Activated naive CD4-positive, alpha-beta T cell treated with anti-CD3 and anti-CD28 coated beads, Interleukin-2, amount 10 ng/mL, durations not matched to agents 7 days and 5 days (primary cell): Measurements from ENCODE around the gene WEE2.
"Not testable (repeated sequence)": the region's sequence is repeated elsewhere in the genome, so short reads cannot be mapped to it uniquely, and the experiment has no call there.

Experiments used
- CTCF ChIA-PET: fragments of 350-600 bp; sonication (Branson Sonifier 250); formaldehyde crosslinking; loops from one replicate; lab custom pipeline; 2021; ENCODE audit warnings: antibody characterized with exemption; lab: Charles Lee
- DNase-seq: peaks from one replicate; pipeline ENCODE4 v3.0.0-alpha.2; 2020
- H3K27ac Mint-ChIP-seq: one replicate; pipeline ENCODE4 v1.8.0; 2021; ENCODE audit warnings: mild to moderate bottlenecking, moderate library complexity, mixed read lengths
- H3K27me3 Mint-ChIP-seq: one replicate; pipeline ENCODE4 v1.8.0; 2021; ENCODE audit warnings: mild to moderate bottlenecking, mixed read lengths
- H3K36me3 Mint-ChIP-seq: one replicate; pipeline ENCODE4 v1.8.0; 2021; ENCODE audit warnings: mixed read lengths
- H3K4me1 Mint-ChIP-seq: one replicate; pipeline ENCODE4 v1.8.0; 2021; ENCODE audit warnings: mixed read lengths
- H3K4me3 Mint-ChIP-seq: one replicate; pipeline ENCODE4 v1.8.0; 2021; ENCODE audit warnings: mild to moderate bottlenecking, moderate library complexity, mixed read lengths
- H3K9me3 Mint-ChIP-seq: one replicate; pipeline ENCODE4 v1.8.0; 2021; ENCODE audit warnings: mixed read lengths

Gene WEE2

DNA sequence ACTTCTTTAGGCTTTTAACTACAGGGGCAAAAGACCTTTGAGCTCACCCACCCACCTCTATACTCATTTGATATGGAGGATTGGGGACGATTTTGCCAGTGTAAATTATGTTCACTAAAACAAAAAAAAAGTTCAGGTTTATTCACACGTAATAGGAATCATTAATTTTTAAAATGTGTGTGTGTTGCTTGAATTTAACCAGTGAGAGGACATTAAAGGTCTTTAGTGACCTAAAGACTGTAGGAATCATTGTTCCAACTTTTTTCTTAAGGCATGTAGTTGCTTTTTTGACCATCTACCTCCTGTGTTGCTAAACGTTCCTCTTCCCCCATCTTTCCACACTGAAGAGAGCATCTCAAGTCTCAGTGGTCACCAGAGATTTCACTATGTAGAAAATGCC lies 31.1 kb downstream of the WEE2 start:
- DNase-seq: no peak
- H3K4me1 Mint-ChIP-seq: peaks cover 33% of the 10 kb centered on the region
- no peaks in the 10 kb centered on the region for H3K27me3 Mint-ChIP-seq
- H3K4me3 Mint-ChIP-seq: peak overlapping the region; percentile 94
- H3K9me3 Mint-ChIP-seq: no peaks in the 10 kb centered on the region
- peaks cover 43% of the 10 kb centered on the region for H3K36me3 Mint-ChIP-seq
- H3K27ac Mint-ChIP-seq: peak overlapping the region; percentile 96
- CTCF ChIA-PET: interaction anchor here (1.0 to 3.5 kb wide), 6 partner anchors 13 to 726 kb away, joined by 3 to 17 read pairs (median 8); partner anchors contain the start of gene DENND11

DNA sequence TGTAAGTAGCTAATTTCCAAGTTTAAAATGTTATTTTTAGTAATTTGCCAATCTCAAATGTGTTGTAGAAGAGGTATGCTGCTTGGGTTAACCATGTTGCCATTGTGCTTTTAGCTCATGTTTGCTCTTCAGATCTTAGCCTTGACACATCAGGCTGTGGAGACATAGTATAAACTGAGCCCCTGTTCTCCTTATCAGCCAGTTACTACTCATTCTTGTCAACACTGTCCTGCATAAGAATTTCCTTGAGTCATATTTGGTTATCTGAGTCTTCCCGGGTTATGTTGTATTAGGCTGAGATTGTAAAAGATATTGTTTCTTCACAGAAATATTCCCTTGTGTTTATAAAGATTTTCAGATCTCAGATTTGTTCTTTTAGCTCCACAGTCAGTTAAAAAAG lies 34.1 kb downstream of the WEE2 start:
- no peaks in the 10 kb centered on the region for H3K9me3 Mint-ChIP-seq
- peaks cover 59% of the 10 kb centered on the region for H3K36me3 Mint-ChIP-seq
- CTCF ChIA-PET: interaction anchor here (1.6 to 2.2 kb wide), 2 partner anchors 11 to 88 kb away, joined by 4 to 7 read pairs; no protein-coding TSS in a partner anchor
- peaks cover 31% of the 10 kb centered on the region for H3K4me1 Mint-ChIP-seq
- no peaks in the 10 kb centered on the region for H3K27me3 Mint-ChIP-seq
- no peak for DNase-seq
- no peak overlapping the region for H3K27ac Mint-ChIP-seq
- H3K4me3 Mint-ChIP-seq: no peak overlapping the region

DNA sequence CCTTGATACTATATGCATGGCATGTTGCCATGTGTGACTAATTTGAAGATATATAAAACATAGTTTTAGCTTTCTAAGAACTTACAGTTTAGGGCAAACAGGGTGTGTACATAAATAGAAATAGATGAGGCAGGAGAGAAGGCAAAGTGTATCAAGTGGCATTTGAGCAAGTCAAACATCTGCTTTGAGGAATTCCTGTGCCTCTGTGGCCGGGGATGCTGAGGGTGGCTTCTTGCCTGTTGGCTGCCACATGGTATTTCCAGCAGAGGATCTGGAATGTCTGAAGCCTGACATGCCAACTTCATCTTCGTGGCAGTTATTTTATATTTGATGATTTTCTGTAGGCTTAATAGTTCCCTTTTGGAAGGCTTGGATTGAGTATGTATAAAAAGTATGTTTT lies 36.0 kb downstream of the WEE2 start:
- no peak overlapping the region for H3K27ac Mint-ChIP-seq
- no peak for DNase-seq
- peaks cover 62% of the 10 kb centered on the region for H3K36me3 Mint-ChIP-seq
- no peaks in the 10 kb centered on the region for H3K27me3 Mint-ChIP-seq
- H3K4me1 Mint-ChIP-seq: peaks cover 22% of the 10 kb centered on the region
- H3K9me3 Mint-ChIP-seq: no peaks in the 10 kb centered on the region
- no peak overlapping the region for H3K4me3 Mint-ChIP-seq
- CTCF ChIA-PET: no interaction called here

DNA sequence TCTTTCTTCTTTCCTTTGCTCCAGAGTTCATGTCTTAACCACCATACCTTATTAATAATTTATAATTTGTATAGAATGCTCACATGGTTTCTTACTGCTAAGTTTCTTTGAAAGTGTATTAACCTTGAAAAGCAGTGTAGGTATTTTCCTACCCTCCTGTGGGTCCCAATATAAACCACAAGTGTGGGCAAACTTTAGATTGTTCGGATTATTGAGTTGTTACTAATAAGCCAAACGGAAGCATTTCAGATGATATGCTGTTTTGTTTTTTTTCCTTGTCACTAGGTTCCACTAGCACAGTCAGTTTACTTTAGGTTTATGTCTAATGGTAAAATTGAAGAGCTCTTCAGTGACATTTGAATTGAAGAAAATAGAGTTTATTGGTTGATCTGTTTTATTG lies 40.2 kb downstream of the WEE2 start:
- Mint-ChIP-seq H3K27ac (no peak overlapping the region), H3K27me3 (no peaks in the 10 kb centered on the region), H3K4me3 (no peak overlapping the region), H3K9me3 (peaks cover 30% of the 10 kb centered on the region), H3K4me1 (peaks cover 3% of the 10 kb centered on the region), H3K36me3 (peaks cover 74% of the 10 kb centered on the region)
- DNase-seq: no peak
- CTCF ChIA-PET: interaction anchor here (1.3 kb wide), 1 partner anchor 10 kb away, joined by 4 read pairs; the partner anchor contains the start of gene SSBP1

DNA sequence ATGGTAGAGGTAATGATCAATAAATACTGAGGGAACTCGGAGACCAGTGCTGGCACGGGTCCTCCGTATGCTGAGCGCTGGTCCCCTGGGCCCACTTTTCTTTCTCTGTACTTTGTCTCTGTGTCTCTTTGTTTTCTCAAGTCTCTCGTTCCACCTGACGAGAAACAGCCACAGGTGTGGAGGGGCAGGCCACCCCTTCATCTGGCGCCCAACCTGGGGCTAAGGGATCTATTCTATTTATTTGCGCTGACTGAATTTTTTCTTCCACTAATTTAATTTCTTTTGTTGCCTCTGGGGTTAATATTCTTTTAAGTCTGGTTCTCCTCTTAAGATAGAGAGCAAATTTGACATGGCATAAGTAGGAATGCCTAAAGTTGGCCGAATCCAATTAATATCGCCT lies 43.8 kb downstream of the WEE2 start:
- DNase-seq, H3K27ac Mint-ChIP-seq, H3K4me1 Mint-ChIP-seq, H3K4me3 Mint-ChIP-seq, H3K27me3 Mint-ChIP-seq, CTCF ChIA-PET: not testable (repeated sequence)
- Mint-ChIP-seq H3K9me3 (peaks cover 30% of the 10 kb centered on the region), H3K36me3 (peaks cover 78% of the 10 kb centered on the region)

DNA sequence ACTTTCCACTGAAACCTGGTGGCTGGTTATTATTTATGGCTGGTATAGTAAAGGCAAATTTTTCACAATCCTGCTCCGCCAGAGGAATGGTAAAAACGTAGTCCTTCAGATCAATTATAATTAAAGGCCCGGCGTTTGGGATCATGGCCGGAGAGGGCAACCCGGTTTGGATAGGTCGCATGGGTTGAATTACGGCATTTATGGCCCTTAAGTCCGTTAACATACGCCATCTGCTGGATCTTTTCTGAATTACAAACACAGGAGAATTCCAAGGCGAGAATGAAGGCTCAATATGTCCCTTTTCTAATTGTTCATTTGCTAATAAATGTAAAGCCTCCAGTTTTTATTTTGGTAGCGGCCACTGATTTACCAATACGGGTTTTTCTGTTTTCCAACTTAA lies 44.5 kb downstream of the WEE2 start:
- Mint-ChIP-seq H3K4me3 (no peak overlapping the region), H3K4me1 (no peaks in the 10 kb centered on the region), H3K27ac (no peak overlapping the region), H3K36me3 (peaks cover 84% of the 10 kb centered on the region), H3K9me3 (peaks cover 30% of the 10 kb centered on the region), H3K27me3 (no peaks in the 10 kb centered on the region)
- DNase-seq: no peak
- CTCF ChIA-PET: no interaction called here

DNA sequence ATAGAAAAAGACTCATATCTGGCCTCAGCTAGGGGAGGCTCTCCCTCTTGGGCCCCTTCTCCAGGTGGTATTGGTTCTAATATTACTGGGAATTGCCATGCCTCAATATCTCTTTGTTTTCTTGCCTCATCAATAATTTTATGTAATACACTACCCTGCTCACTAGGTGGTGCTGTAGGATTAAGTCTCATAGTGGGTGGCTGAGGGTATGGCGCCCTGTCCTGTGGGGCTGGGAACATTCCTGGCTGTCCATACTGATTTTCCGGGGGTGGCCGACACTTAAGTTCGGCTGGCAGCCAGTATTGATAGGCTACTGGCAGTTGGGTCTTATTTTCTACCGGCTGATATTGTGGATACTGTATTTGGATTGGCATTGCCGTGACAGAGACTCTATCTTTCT lies 46.8 kb downstream of the WEE2 start:
- CTCF ChIA-PET: interaction anchor here (1.5 to 2.6 kb wide), 2 partner anchors 29 to 31 kb away, joined by 5 to 8 read pairs; no protein-coding TSS in a partner anchor
- peaks cover 83% of the 10 kb centered on the region for H3K36me3 Mint-ChIP-seq
- no peak overlapping the region for H3K4me3 Mint-ChIP-seq
- no peaks in the 10 kb centered on the region for H3K27me3 Mint-ChIP-seq
- H3K9me3 Mint-ChIP-seq: peaks cover 29% of the 10 kb centered on the region
- no peak overlapping the region for H3K27ac Mint-ChIP-seq
- H3K4me1 Mint-ChIP-seq: no peaks in the 10 kb centered on the region
- DNase-seq: no peak

DNA sequence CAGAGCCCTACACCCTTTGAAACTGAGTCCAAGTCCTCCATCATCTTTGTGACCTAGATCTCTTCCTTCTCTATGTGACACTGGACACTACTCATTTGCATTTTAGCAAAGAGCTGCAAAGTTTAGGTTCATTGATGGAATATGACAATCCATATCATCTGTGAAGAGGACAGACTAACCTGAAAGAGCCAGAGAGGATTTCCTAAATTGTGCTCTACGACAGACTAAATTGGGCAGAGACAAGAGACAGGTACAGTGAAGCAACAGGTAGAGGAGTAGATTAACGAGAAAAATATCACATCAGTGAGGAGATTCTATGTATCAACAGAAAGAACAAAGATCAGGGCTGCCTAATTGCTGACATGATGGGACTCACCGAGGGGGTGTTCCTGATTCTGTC lies 55.6 kb downstream of the WEE2 start, which contains the start of gene TAS2R3:
TSS of gene TAS2R3 (plus strand) at position 301 of the 400 bp plus-strand sequence. CDS start at position 363, 62 bp downstream.
- DNase-seq: no peak
- Mint-ChIP-seq H3K27me3 (no peaks in the 10 kb centered on the region), H3K4me3 (no peak within 1 kb of the TSS), H3K9me3 (no peaks in the 10 kb centered on the region), H3K27ac (no peak within 1 kb of the TSS), H3K4me1 (no peaks in the 10 kb centered on the region), H3K36me3 (peaks cover 36% of the 10 kb centered on the region)
- CTCF ChIA-PET: interaction anchor here (1.1 to 1.4 kb wide), 2 partner anchors 20 to 26 kb away, joined by 3 to 4 read pairs; partner anchors contain the start of gene SSBP1

DNA sequence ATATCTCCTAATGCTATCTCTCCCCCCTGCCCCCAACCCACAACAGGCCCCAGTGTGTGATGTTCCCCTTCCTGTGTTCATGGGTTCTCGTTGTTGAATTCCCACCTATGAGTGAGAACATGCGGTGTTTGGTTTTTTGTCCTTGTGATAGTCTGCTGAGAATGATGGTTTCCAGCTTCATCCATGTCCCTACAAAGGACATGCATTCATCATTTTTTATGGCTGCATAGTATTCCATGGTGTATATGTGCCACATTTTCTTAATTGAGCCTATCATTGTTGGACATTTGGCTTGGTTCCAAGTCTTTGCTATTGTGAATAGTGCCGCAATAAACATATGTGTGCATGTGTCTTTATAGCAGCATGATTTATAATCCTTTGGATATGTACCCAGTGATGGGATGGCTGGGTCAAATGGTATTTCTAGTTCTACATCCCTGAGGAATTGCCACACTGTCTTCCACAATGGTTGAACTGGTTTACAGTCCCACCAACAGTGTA lies 62.0 kb downstream of the WEE2 start:
- not testable (repeated sequence) for H3K27ac Mint-ChIP-seq, H3K9me3 Mint-ChIP-seq, DNase-seq, H3K4me1 Mint-ChIP-seq, H3K4me3 Mint-ChIP-seq, H3K27me3 Mint-ChIP-seq
- CTCF ChIA-PET: interaction anchor here (0.8 to 0.9 kb wide), 2 partner anchors 13 to 15 kb away, joined by 3 read pairs; no protein-coding TSS in a partner anchor
- H3K36me3 Mint-ChIP-seq: peaks cover 29% of the 10 kb centered on the region

DNA sequence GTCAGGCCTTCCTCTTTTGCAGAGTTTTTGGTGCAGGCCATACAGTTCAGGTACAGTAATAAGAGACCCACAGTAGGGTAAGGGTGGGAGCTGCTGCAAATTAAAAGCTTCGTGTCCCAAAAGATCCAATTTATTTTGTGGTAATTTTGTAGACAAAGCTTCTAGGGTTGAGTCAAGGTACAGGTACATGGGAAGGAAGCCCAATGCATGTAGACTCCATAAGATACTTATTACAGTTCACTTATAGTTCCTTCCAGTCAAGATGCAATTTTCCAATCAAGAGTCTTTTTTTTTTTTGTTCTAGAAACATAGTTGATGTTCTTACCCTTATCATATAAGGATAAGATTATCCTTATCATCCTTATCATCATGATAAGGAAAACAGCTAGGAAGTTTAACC lies 68.2 kb downstream of the WEE2 start, which contains the start of gene TAS2R4:
TSS of gene TAS2R4 (plus strand) at position 301 of the 400 bp plus-strand sequence. CDS start 1,815 bp downstream, outside the sequence.
- Mint-ChIP-seq H3K36me3 (peaks cover 42% of the 10 kb centered on the region), H3K9me3 (peaks cover 7% of the 10 kb centered on the region), H3K27ac (no peak within 1 kb of the TSS), H3K27me3 (no peaks in the 10 kb centered on the region), H3K4me1 (no peaks in the 10 kb centered on the region), H3K4me3 (no peak within 1 kb of the TSS)
- DNase-seq: no peak
- CTCF ChIA-PET: interaction anchor here (1.2 to 1.8 kb wide), 3 partner anchors 9 to 122 kb away, joined by 3 to 11 read pairs (median 4); no protein-coding TSS in a partner anchor
